ENCODE results near the gene ADAMTS3. TPM values are rescaled to one million over a fixed set of nuclear protein-coding genes. Genes with fewer than 3 reads are reported as not detected.

Gene ADAMTS3
- total RNA-seq, 1 experiment from 2014 or later, result not detected

DNA sequence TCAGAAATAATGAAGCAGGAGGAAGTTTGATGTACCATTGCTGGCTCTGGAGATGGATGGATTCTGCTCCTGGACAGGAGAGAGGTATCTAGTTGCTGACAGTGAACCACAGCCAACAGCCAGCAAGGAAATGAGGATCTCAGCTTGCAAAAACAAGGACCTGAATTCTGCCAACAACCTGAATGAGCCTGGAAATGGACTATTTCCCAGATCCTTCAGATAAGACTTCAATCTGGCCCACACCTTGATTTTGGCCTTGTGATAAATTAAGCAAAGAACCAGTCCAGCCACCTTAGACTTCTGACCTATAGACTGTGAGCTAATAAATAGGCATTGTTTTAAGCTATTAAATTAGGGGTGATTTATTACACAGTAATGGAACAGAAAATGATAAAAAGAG is 220.3 kb downstream of the ADAMTS3 start:
- no peak for DNase-seq (ENCODE audit: low spot score)

DNA sequence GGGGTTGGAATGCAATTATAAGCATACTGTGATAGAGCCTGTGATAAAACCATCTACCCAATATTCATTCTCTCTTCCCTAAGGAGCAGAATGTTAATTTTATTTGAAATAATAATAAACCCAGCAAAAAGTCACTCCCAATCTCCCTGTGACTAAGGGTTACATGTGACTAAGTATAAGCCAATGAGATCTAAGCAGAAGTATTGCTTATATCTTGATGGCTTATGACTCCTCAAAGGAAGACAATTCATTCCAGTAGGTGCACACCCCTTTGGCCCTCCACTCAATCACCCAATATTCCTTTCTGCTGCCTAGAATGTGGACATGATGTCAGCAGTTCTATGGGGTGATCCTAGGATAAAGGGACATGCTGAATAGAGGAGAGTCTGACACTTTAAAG is 224.6 kb downstream of the ADAMTS3 start:
- DNase-seq (ENCODE audit: low spot score), result no peak

DNA sequence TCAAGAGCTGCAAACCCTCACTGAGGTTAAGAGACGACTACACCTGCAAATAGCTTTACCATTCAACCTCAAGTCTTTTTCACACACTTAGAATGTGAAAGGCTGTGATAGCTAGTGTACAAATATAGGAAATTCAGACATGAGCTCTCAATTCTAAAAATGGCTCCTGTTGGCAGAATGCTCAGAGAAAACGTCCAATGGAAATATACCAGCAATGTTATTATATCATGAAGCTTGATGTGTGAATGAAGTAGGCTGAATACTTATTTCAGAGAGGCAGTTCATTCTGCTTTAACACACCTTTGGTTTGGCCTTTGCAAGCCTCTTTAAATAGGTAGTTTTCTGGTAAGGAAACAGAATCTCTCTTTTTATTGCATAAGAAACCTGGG is 227.6 kb downstream of the ADAMTS3 start:
- DNase-seq (ENCODE audit: low spot score), result no peak

DNA sequence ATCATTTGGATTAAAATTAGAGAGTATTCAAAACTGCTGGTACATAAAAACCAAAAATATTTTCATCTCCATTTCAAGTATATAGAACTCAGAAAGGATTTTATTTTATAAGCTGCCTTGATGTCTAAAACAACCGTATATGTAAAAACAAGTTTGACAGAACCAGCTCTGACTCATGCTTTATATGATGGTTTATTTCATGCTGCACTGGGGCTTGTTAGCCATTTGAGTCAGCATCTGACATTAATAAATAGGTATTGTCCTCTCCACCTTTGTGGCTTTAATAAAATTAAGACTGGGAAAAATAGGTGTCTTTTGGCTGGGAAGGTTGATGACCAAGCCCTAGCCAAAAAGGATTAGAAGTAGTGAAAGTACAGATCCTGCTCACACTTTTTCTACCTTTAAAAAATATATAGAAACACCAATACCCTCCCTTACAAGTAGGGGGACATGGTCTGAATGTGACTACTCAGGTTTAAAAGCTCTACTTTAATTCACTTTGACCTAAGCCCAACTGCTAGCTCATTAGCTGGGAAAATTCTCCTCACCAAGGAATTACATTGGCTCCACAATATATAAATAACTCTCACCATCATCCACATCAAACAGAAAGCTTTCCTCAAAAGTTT is 228.1 kb downstream of the ADAMTS3 start:
- DNase-seq (ENCODE audit: low spot score), result no peak

DNA sequence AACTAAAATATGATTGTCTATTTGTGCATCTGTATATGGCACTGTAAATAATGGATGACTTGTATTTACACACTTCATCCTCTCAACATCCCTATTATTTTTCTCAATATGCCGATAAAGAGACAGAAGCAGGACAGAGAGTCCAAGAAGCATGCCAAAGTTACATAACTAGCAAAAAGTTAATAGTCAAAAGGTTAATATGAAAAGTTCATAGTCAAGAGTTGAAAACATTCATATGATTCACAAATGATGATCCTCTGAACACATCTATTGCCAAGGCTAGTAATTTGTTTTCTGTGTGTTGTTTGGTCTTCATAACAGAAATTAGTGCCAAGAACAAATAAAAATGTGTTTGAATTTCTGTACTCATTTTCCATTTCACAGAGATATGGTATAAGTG is 231.0 kb downstream of the ADAMTS3 start:
- no peak for DNase-seq (ENCODE audit: low spot score)

DNA sequence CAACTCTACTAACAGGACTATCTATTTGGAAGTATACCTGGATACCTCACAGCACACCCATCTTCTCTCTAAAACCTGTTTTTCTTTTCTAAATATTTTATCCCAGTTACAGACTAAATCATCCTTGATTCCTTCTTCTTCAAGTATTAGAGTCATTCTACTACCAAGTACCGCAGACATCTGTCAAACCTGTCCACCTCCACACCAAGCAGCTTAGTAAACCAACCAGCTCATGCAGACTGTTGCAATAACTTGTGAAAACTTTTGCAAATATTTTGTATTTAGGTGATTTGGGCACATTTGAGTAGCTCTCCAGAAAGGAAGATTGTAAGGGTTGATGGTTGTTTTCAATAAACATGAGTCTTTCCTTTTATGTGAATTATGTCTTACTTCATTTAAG is 238.6 kb downstream of the ADAMTS3 start:
- DNase-seq (ENCODE audit: low spot score), result no peak

GRCh38 chr4:72326692-72327632 is 242.1 kb downstream of the ADAMTS3 start:
- DNase-seq (ENCODE audit: low spot score), result peak; percentile 20

GRCh38 chr4:72325215-72325614 is 243.8 kb downstream of the ADAMTS3 start:
- no peak for DNase-seq (ENCODE audit: low spot score)

- DNase-seq (ENCODE audit: low spot score), result no peak
Measured at GRCh38 chr4:72323227-72323626, 245.8 kb downstream of the ADAMTS3 start.

- no peak for DNase-seq (ENCODE audit: low spot score)
Measured at GRCh38 chr4:72320223-72320948, 248.6 kb downstream of the ADAMTS3 start.

DNA sequence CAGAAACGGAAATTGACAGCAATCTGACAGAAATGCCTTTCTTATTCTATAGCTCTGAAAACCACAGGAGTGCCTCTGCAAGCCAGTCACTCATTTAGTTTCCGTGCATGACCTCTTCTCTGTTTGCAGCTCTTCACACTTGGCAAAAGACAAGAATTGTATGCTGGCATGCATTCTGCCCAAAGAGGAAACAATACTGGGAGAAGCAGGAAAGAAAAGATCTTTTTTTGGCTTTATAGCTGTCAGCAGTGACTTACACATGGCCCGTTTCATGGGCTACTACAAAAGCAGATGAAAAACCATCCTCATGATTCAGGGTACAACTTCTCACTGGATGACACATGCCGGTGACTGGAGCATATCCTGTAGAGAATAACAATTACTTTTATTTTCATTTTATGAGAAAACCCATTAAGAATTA is 249.4 kb downstream of the ADAMTS3 start:
- DNase-seq (ENCODE audit: low spot score), result no peak

DNA sequence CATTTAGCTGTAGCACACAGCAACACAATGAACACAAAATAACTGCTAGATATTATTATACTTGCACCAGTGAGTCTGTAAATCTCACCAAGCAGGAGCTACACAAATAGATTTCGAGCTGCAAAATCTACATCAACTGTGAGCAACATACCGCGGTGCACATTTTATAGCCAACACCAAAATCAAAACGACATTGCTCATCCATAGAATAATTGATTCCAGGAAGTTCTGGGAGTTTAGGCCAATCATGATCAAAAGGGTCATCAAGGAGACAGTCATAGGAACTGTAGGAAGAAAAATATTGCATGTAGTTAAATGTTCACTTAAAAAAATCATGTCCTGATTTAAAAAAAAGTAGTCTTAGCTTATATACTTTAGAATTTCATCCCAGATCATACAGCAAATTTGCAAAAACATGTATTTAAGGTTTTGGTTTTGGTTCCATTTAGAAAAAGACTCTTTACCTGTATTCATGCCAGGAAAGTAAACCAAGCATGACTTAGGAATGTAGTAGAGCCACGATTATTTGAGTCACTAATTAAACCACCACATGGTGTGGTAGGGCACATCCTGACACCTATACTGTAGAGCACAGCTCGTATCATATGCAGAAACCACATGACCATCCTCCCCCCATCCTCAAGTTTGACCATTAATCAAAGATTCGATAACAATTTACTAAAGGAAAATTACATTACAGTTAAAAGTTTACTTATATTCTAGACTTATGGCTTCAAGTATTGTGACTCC is 250.4 kb downstream of the ADAMTS3 start:
- DNase-seq (ENCODE audit: low spot score), result no peak

GRCh38 chr4:72314869-72315268 is 254.2 kb downstream of the ADAMTS3 start:
- DNase-seq (ENCODE audit: low spot score), result peak; percentile 9

- DNase-seq (ENCODE audit: low spot score), result no peak
Measured at GRCh38 chr4:72313121-72313520, 255.9 kb downstream of the ADAMTS3 start.

- no peak for DNase-seq (ENCODE audit: low spot score)
Measured at GRCh38 chr4:72312032-72312650, 256.9 kb downstream of the ADAMTS3 start.

- DNase-seq (ENCODE audit: low spot score), result no peak
Measured at GRCh38 chr4:72311291-72311690, 257.7 kb downstream of the ADAMTS3 start.

DNA sequence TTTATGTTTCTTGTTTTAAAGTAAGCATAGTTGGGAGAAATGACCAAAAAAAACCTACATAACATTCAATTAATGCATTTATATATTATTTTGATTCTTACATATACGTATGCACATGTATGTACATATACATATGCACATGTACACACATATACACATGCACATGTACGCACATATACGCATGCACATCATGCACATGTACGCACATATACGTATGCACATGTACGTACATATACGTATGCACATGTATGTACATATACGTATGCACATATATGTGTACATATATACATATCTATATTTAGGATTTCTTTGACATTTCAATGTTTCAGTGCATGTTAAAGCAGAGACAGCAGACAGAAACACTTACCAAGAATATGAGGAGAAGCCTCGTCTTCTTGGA is 263.4 kb downstream of the ADAMTS3 start:
- DNase-seq (ENCODE audit: low spot score), result no peak

GRCh38 chr4:72305080-72305479 is 263.9 kb downstream of the ADAMTS3 start:
- DNase-seq (ENCODE audit: low spot score), result no peak

GRCh38 chr4:72302981-72303704 is 265.9 kb downstream of the ADAMTS3 start:
- peak; percentile 75 for DNase-seq (ENCODE audit: low spot score)

DNA sequence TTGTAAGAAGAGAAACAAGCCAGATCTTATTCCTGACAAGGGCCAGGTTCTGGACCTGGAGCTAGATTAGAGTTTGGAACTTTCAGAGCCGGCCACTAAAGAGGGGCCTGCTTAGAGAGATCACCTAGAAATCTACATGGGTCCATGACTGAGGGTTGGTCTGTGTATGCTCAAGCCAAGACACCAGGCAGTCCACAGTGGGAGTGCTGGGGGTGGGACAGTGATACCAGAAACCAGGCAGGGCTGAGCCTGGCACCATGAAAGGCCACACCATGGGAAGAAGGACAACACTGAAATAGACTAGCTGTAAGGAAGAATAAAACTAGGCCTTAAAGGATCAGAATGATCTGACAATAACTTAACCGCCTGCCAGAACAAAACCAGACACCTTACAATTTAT is 267.3 kb downstream of the ADAMTS3 start:
- DNase-seq (ENCODE audit: low spot score), result no peak

Data from HT-29 (cell line).